GM19238 (cell line): ENCODE results near the gene TPM4.
A peak's percentile ranks its signal among the peaks of the same experiment; 100 is the strongest.
"Not testable (repeated sequence)": the region's sequence is repeated elsewhere in the genome, so short reads cannot be mapped to it uniquely, and the experiment has no call there.

Experiments used
- DNase-seq: peaks from one replicate; pipeline ENCODE4 v3.0.0; 2011; ENCODE audit warnings: low spot score; ENCODE audit not compliant: insufficient read length

Gene TPM4

GRCh38 chr19:16076154-16076957 is at the start of gene TPM4:
Gene TPM4, plus strand, starts transcription at chr19:16076495. Its CDS starts 71 bp downstream, at chr19:16076566.
- DNase-seq: peak; percentile 78

GRCh38 chr19:16026756-16027155 is 49.5 kb upstream of the TPM4 start:
- DNase-seq: no peak

GRCh38 chr19:16027528-16027927 is 48.8 kb upstream of the TPM4 start:
- no peak for DNase-seq

GRCh38 chr19:16030155-16030554 is 46.1 kb upstream of the TPM4 start:
- not testable (repeated sequence) for DNase-seq

- no peak for DNase-seq
Measured at GRCh38 chr19:16030964-16031871, 45.1 kb upstream of the TPM4 start.

- DNase-seq: no peak
Measured at GRCh38 chr19:16031872-16032200, 44.5 kb upstream of the TPM4 start.

- no peak for DNase-seq
Measured at GRCh38 chr19:16032509-16033135, 43.7 kb upstream of the TPM4 start.

- DNase-seq: no peak
Measured at GRCh38 chr19:16033136-16033530, 43.2 kb upstream of the TPM4 start.

- DNase-seq: no peak
Measured at GRCh38 chr19:16033721-16034120, 42.6 kb upstream of the TPM4 start.

GRCh38 chr19:16034180-16034579 is 42.1 kb upstream of the TPM4 start:
- no peak for DNase-seq

GRCh38 chr19:16034958-16035560 is 41.2 kb upstream of the TPM4 start:
- no peak for DNase-seq

GRCh38 chr19:16035601-16036297 is 40.5 kb upstream of the TPM4 start:
- no peak for DNase-seq

GRCh38 chr19:16036397-16036925 is 39.8 kb upstream of the TPM4 start:
- no peak for DNase-seq

- no peak for DNase-seq
Measured at GRCh38 chr19:16036941-16037340, 39.4 kb upstream of the TPM4 start.

GRCh38 chr19:16037424-16038195 is 38.7 kb upstream of the TPM4 start:
- no peak for DNase-seq

- no peak for DNase-seq
Measured at GRCh38 chr19:16038196-16038695, 38.0 kb upstream of the TPM4 start.

GRCh38 chr19:16039081-16039480 is 37.2 kb upstream of the TPM4 start:
- DNase-seq: no peak

- no peak for DNase-seq
Measured at GRCh38 chr19:16039545-16039944, 36.8 kb upstream of the TPM4 start.

- DNase-seq: no peak
Measured at GRCh38 chr19:16040642-16041041, 35.7 kb upstream of the TPM4 start.
